DMS53 (cell line): Measurements from ENCODE around the gene VAC14.
A peak's percentile ranks its signal among the peaks of the same experiment; 100 is the strongest.

Experiments used
- DNase-seq: peaks from one replicate; lab custom pipeline; 2025; lab: John Stamatoyannopoulos, UW

VAC14 gene

GRCh38 chr16:70760221-70760620 lies 40.7 kb downstream of the VAC14 start:
- no peak for DNase-seq

- no peak for DNase-seq
Observed at GRCh38 chr16:70759666-70760065, 41.3 kb downstream of the VAC14 start.

GRCh38 chr16:70758786-70759185 lies 42.2 kb downstream of the VAC14 start:
- DNase-seq, result no peak

- no peak for DNase-seq
Observed at GRCh38 chr16:70757183-70757582, 43.8 kb downstream of the VAC14 start.

- DNase-seq, result no peak
Observed at GRCh38 chr16:70756071-70756470, 44.9 kb downstream of the VAC14 start.

- DNase-seq, result no peak
Observed at GRCh38 chr16:70754851-70755600, 45.9 kb downstream of the VAC14 start.

GRCh38 chr16:70754371-70754770 lies 46.6 kb downstream of the VAC14 start:
- DNase-seq, result no peak

- no peak for DNase-seq
Observed at GRCh38 chr16:70753694-70754325, 47.1 kb downstream of the VAC14 start.

GRCh38 chr16:70753228-70753627 lies 47.7 kb downstream of the VAC14 start:
- DNase-seq, result no peak

GRCh38 chr16:70752426-70752825 lies 48.5 kb downstream of the VAC14 start:
- DNase-seq, result no peak

- DNase-seq, result no peak
Observed at GRCh38 chr16:70751593-70751992, 49.4 kb downstream of the VAC14 start.

- DNase-seq, result no peak
Observed at GRCh38 chr16:70750893-70751467, 50.0 kb downstream of the VAC14 start.

GRCh38 chr16:70749681-70750601 lies 51.0 kb downstream of the VAC14 start:
- DNase-seq, result no peak

GRCh38 chr16:70749006-70749678 lies 51.8 kb downstream of the VAC14 start:
- DNase-seq, result no peak

- peak; percentile 46 for DNase-seq
Observed at GRCh38 chr16:70747703-70748631, 53.0 kb downstream of the VAC14 start.

GRCh38 chr16:70746708-70747424 lies 54.1 kb downstream of the VAC14 start:
- DNase-seq, result peak; percentile 98

GRCh38 chr16:70746040-70746707 lies 54.8 kb downstream of the VAC14 start:
- peak; percentile 86 for DNase-seq

GRCh38 chr16:70745536-70746025 lies 55.4 kb downstream of the VAC14 start:
- peak; percentile 36 for DNase-seq

- DNase-seq, result no peak
Observed at GRCh38 chr16:70744366-70744765, 56.6 kb downstream of the VAC14 start.
